Smooth muscle cell (in vitro differentiated cells): ENCODE measurements around the gene GRAMD1C. TPM values are rescaled to one million over a fixed set of nuclear protein-coding genes. Genes with fewer than 3 reads are reported as not detected.

Experiments
- DNase-seq: peaks from one replicate; lab custom pipeline; 2025; ENCODE audit not compliant: unreplicated experiment; lab: John Stamatoyannopoulos, UW
- H2AFZ ChIP-seq: fragments of 200-600 bp; sonication (generic); 2 replicates; pipeline ENCODE4 v1.6.0; 2016; ENCODE audit warnings: antibody characterized with exemption, low read depth, mild to moderate bottlenecking
- H3F3A ChIP-seq: fragments of 200-600 bp; sonication (generic); 2 replicates; pipeline ENCODE4 v1.6.0; 2017; ENCODE audit warnings: antibody characterized with exemption, low read depth
- H3K27ac ChIP-seq: fragments of 200-600 bp; sonication (generic); 2 replicates; pipeline ENCODE4 v1.5.1; 2016; ENCODE audit warnings: low read depth, mild to moderate bottlenecking
- H3K27me3 ChIP-seq: fragments of 200-600 bp; sonication (generic); 2 replicates; pipeline ENCODE4 v1.6.1; 2016; ENCODE audit warnings: low read depth, mild to moderate bottlenecking
- H3K36me3 ChIP-seq: fragments of 200-600 bp; sonication (generic); 2 replicates; pipeline ENCODE4 v1.5.1; 2016; ENCODE audit warnings: low read depth
- H3K4me1 ChIP-seq: fragments of 200-600 bp; sonication (generic); 2 replicates; pipeline ENCODE4 v1.5.1; 2016; ENCODE audit warnings: low read depth
- H3K4me2 ChIP-seq: fragments of 200-600 bp; sonication (generic); 2 replicates; pipeline ENCODE4 v1.6.0; 2016; ENCODE audit warnings: mild to moderate bottlenecking
- H3K4me3 ChIP-seq: fragments of 200-600 bp; sonication (generic); 2 replicates; pipeline ENCODE4 v1.5.1; 2016; ENCODE audit warnings: mild to moderate bottlenecking
- H3K79me2 ChIP-seq: fragments of 200-600 bp; sonication (generic); 2 replicates; pipeline ENCODE4 v1.6.0; 2016; ENCODE audit warnings: low read depth, mild to moderate bottlenecking
- H3K9ac ChIP-seq: fragments of 200-600 bp; sonication (generic); 2 replicates; pipeline ENCODE4 v1.6.0; 2016; ENCODE audit warnings: low read depth
- H3K9me3 ChIP-seq: fragments of 200-600 bp; sonication (generic); replicated peaks from 2 replicates; pipeline ENCODE4 v1.5.1; 2016; ENCODE audit warnings: low read depth
- H4K20me1 ChIP-seq: fragments of 200-600 bp; sonication (generic); 2 replicates; pipeline ENCODE4 v1.6.0; 2016; ENCODE audit warnings: low read depth
- CTCF ChIP-seq: fragments of 200-600 bp; sonication (generic); IDR thresholded peaks from 2 replicates; pipeline ENCODE4 v1.5.1; 2017; ENCODE audit warnings: borderline replicate concordance, mild to moderate bottlenecking, antibody characterized with exemption; ENCODE audit not compliant: insufficient read depth, poor library complexity, severe bottlenecking
- WGBS: methylation state at CpG from one replicate; pipeline ENCODE4 v1.1.7; 2016; ENCODE audit warnings: low lambda C conversion rate; 5-methylcytosine and 5-hydroxymethylcytosine counted together
- polyA plus RNA-seq: library from polyadenylated mRNA; unstranded; fragments of >200 nt; fragmentation: Nextera tagmentation; extraction: Ambion mirVana; gene quantifications from 2 replicates; pipeline ENCODE4 v1.2.1, GENCODE V29; 2016
- total RNA-seq: library from RNA; depleted of rRNA; stranded (reverse); fragments of >200 nt; gene quantifications from 2 replicates; pipeline ENCODE4 v1.2.3, GENCODE V29; 2014

The GRAMD1C gene
- total and polyA plus RNA-seq, 2 experiments from 2014 or later, result 1.8 to 1.9 TPM

- no peaks in the 10 kb centered on the region for H3K9me3 ChIP-seq
- H3K4me1 ChIP-seq, result no peaks in the 10 kb centered on the region
- WGBS, result 0% methylated on average over 1 of the region's 1 CpG
- H3K9ac ChIP-seq, result no peak overlapping the region
- no peaks in the 10 kb centered on the region for H3K79me2 ChIP-seq
- H2AFZ ChIP-seq, result no peak overlapping the region
- H3K4me3 ChIP-seq, result no peak overlapping the region
- no peak for DNase-seq
- no peaks in the 10 kb centered on the region for H4K20me1 ChIP-seq
- H3K4me2 ChIP-seq, result no peak overlapping the region
- H3F3A ChIP-seq, result no peaks in the 10 kb centered on the region
- H3K36me3 ChIP-seq, result no peaks in the 10 kb centered on the region
- no peak overlapping the region for H3K27ac ChIP-seq
- H3K27me3 ChIP-seq, result no peaks in the 10 kb centered on the region
- TF ChIP-seq CTCF, result no peak
Observed at GRCh38 chr3:113831103-113831355, 7.6 kb upstream of the GRAMD1C start.

DNA sequence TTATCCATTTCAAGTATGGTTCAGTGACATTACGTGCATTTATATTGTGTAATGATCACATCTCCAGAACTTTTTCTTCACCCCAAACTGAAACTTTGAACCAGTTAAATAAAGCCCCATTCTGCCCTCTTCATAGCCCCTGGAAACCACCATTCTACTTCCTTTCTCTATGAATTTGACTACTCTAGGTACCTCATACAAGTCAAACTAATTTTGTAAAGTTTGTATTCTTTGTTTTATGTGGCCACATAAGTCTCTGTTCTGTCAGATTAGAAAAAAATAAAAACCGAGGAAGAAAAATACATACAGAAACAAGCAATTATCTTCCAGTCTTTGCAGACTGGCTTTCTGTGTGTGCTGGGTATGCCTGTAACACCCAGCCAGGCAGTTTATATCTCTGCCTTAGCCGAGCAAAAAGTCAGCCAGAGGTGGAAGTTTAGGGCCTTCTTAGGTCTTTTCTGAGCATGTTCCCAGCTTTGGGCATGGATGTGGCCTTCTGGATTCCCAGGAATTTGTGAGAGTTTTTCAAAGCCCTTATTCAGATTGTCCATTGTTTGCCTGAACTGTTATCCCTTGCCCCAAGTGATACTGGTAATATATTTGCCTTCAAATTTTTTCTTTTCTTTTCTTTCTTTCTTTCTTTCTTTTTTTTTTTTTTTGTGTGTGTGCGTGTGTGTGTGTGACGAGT is 6.0 kb upstream of the GRAMD1C start:
- Histone ChIP-seq H4K20me1 (no peaks in the 10 kb centered on the region), H3K27ac (no peak overlapping the region), H3K4me1 (no peaks in the 10 kb centered on the region), H3F3A (no peaks in the 10 kb centered on the region), H3K4me2 (no peak overlapping the region), H3K9ac (no peak overlapping the region), H3K9me3 (no peaks in the 10 kb centered on the region), H2AFZ (peak overlapping the region; percentile 14), H3K4me3 (no peak overlapping the region), H3K79me2 (no peaks in the 10 kb centered on the region), H3K36me3 (no peaks in the 10 kb centered on the region), H3K27me3 (no peaks in the 10 kb centered on the region)
- DNase-seq, result no peak
- no peak for TF ChIP-seq CTCF
- WGBS, result 81% methylated on average over 5 of the region's 5 CpGs

DNA sequence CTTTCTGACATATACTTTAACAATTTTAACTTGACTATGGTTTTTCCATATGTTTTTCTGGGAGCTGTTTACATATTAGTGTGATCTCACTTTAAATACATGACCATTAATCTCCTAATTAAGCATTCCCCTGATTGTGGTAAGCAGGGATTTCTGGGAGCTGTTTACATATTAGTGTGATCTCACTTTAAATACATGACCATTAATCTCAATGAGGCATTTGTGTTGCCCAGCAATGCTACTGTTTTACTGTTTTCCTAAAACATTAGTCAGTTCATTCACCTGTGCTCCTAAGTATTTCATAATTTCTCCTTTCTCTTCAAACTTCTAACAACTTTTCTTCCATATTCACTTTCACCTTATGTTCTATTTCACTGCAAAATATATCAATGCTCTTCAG is 3.6 kb upstream of the GRAMD1C start:
- no peak overlapping the region for H3K9ac ChIP-seq
- H3K36me3 ChIP-seq, result no peaks in the 10 kb centered on the region
- H3K79me2 ChIP-seq, result no peaks in the 10 kb centered on the region
- H4K20me1 ChIP-seq, result no peaks in the 10 kb centered on the region
- no peak overlapping the region for H3K27ac ChIP-seq
- no peak for TF ChIP-seq CTCF
- no peak overlapping the region for H3K4me3 ChIP-seq
- H2AFZ ChIP-seq, result no peak overlapping the region
- DNase-seq, result no peak
- H3K9me3 ChIP-seq, result no peaks in the 10 kb centered on the region
- no peak overlapping the region for H3K4me2 ChIP-seq
- H3K4me1 ChIP-seq, result peaks cover 7% of the 10 kb centered on the region
- no peaks in the 10 kb centered on the region for H3F3A ChIP-seq
- no peaks in the 10 kb centered on the region for H3K27me3 ChIP-seq

DNA sequence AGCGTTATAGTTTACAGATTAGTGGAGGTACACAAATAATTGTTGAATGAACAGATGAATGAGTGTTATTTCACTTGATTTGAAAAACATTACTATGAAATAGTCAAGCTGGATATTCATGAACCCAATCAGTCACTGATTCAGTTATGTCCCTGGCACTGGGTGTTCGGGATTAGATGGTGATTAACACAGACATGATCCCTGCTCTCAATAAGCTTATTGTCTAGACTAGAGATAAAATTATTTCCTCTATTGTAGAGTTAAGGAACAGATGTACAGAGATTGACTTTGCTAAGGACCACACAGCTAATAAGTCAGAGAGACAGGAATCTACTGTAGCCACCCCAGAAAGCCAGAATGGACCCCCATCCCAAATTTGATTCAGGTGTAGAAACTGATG is 963 bp downstream of the GRAMD1C start:
- Histone ChIP-seq H3K4me3 (peak overlapping the region; percentile 60), H2AFZ (peak overlapping the region; percentile 89), H4K20me1 (no peaks in the 10 kb centered on the region), H3K79me2 (no peaks in the 10 kb centered on the region), H3F3A (no peaks in the 10 kb centered on the region), H3K27me3 (no peaks in the 10 kb centered on the region), H3K36me3 (no peaks in the 10 kb centered on the region), H3K27ac (no peak overlapping the region), H3K9ac (peak overlapping the region; percentile 45), H3K4me2 (peak overlapping the region; percentile 90), H3K9me3 (no peaks in the 10 kb centered on the region), H3K4me1 (peaks cover 7% of the 10 kb centered on the region)
- 93% methylated on average over 2 of the region's 2 CpGs for WGBS
- DNase-seq, result no peak
- TF ChIP-seq CTCF, result no peak
